A549 (cell line): ENCODE data around the gene RAP1B. TPM values are rescaled to one million over a fixed set of nuclear protein-coding genes. Genes with fewer than 3 reads are reported as not detected.

ENCODE experiments used
- ATAC-seq, 2 experiments: fragments of 200-7000 bp in 1 of 2; fragments of >200 bp in 1 of 2; cut with Nextera tagmentation in 1 of 2; cut with Tn5 transposase in 1 of 2; 3 replicates each; pipeline versions ENCODE4 v1.8.0 to v1.9.1; 2018 to 2020; ENCODE audit warnings: mild to moderate bottlenecking in 1 of 2, moderate library complexity in 1 of 2
- CTCF ChIA-PET: fragments of 300-600 bp; sonication (Branson Sonifier 250); formaldehyde crosslinking; extraction: SDS; loops from one replicate; lab custom pipeline; 2021; ENCODE audit warnings: antibody characterized with exemption, inconsistent platforms; lab: Yijun Ruan, JAX
- POLR2A ChIA-PET: fragments of 350-600 bp; formaldehyde crosslinking; extraction: SDS; loops from one replicate; lab custom pipeline; 2021; ENCODE audit warnings: antibody characterized with exemption, inconsistent platforms; lab: Yijun Ruan, JAX
- DNase-seq, 2 experiments: peaks; one replicate each; pipeline versions ENCODE4 v3.0.0 to v3.0.0-alpha.2; 2011 to 2016; ENCODE audit warnings: low read depth in 1 of 2, low spot score in 1 of 2
- FAIRE-seq: peaks from 2 replicates; lab custom pipeline; 2011; peaks lifted over from hg19 to GRCh38; lab: Jason Lieb, UNC
- H3K27ac ChIP-seq, 2 experiments: fragments of >200 bp; sonication (Bioruptor Twin); formaldehyde crosslinking; 3 replicates each; pipeline ENCODE4 v1.5.1; 2016 to 2017
- H3K4me1 ChIP-seq: fragments of >200 bp; sonication (Bioruptor Twin); formaldehyde crosslinking; 3 replicates; pipeline ENCODE4 v1.6.1; 2016
- H3K4me2 ChIP-seq: fragments of >200 bp; sonication (Bioruptor Twin); formaldehyde crosslinking; 3 replicates; pipeline ENCODE4 v1.6.1; 2016
- H3K4me3 ChIP-seq: fragments of >200 bp; sonication (Bioruptor Twin); formaldehyde crosslinking; 3 replicates; pipeline ENCODE4 v1.5.1; 2016
- H3K9me3 ChIP-seq: fragments of >200 bp; sonication (Bioruptor Twin); formaldehyde crosslinking; 3 replicates; pipeline ENCODE4 v1.6.1; 2016
- CBX2 ChIP-seq: fragments of 200-600 bp; sonication (generic); IDR thresholded peaks from 2 replicates; pipeline ENCODE4 v1.6.1; 2016; ENCODE audit warnings: low read depth, mild to moderate bottlenecking, borderline replicate concordance
- CEBPB ChIP-seq, 2 experiments: fragments of >200 bp in 1 of 2; sonication (Bioruptor Twin) in 1 of 2; formaldehyde crosslinking in 1 of 2; IDR thresholded peaks; 2 replicates each; pipeline ENCODE4 v1.6.1; 2012 to 2016
- CHD2 ChIP-seq: fragments of 150-350 bp; IDR thresholded peaks from 2 replicates; pipeline ENCODE4 v1.6.1; 2014; ENCODE audit warnings: low read length; ENCODE audit not compliant: partially characterized antibody
- E2F6 ChIP-seq: IDR thresholded peaks from 2 replicates; pipeline ENCODE4 v1.6.1; 2012; ENCODE audit warnings: low read depth, borderline replicate concordance
- EHF ChIP-seq: fragments of 250-450 bp; sonication (Bioruptor Pico); IDR thresholded peaks from 2 replicates; pipeline ENCODE4 v1.5.0; 2020; ENCODE audit warnings: mild to moderate bottlenecking
- ELK1 ChIP-seq: fragments of 150-350 bp; IDR thresholded peaks from 2 replicates; pipeline ENCODE4 v1.6.1; 2014; ENCODE audit warnings: low read depth, mild to moderate bottlenecking, low read length
- EP300 ChIP-seq, 2 experiments: fragments of >200 bp; sonication (Bioruptor Twin); formaldehyde crosslinking; IDR thresholded peaks; 2 replicates in 1 of 2; 3 replicates in 1 of 2; pipeline ENCODE4 v1.6.1; 2016 to 2017
- FOSB ChIP-seq: fragments of 250-450 bp; sonication (Bioruptor Pico); IDR thresholded peaks from 2 replicates; pipeline ENCODE4 v1.5.0; 2020; ENCODE audit warnings: mild to moderate bottlenecking, moderate library complexity
- FOSL2 ChIP-seq, 2 experiments: fragments of 450-650 bp in 1 of 2; fragments of >200 bp in 1 of 2; sonication (Bioruptor Twin) in 1 of 2; formaldehyde crosslinking; IDR thresholded peaks; 2 replicates each; pipeline versions ENCODE4 v1.5.0 to v1.6.1; 2016 to 2020; ENCODE audit warnings: mild to moderate bottlenecking in 1 of 2, moderate library complexity in 1 of 2
- FOXS1 ChIP-seq: fragments of 250-450 bp; sonication (Bioruptor Pico); IDR thresholded peaks from 2 replicates; pipeline ENCODE4 v1.5.0; 2020; ENCODE audit warnings: mild to moderate bottlenecking, moderate library complexity
- HES2 ChIP-seq: fragments of >200 bp; sonication (Bioruptor Twin); formaldehyde crosslinking; IDR thresholded peaks from 2 replicates; pipeline ENCODE4 v1.6.1; 2016
- HOXA7 ChIP-seq: fragments of 250-450 bp; sonication (Bioruptor Pico); IDR thresholded peaks from 2 replicates; pipeline ENCODE4 v1.5.0; 2020; ENCODE audit warnings: mild to moderate bottlenecking, moderate library complexity
- HOXB13 ChIP-seq: fragments of 250-450 bp; sonication (Bioruptor Pico); IDR thresholded peaks from 2 replicates; pipeline ENCODE4 v1.5.0; 2020; ENCODE audit warnings: low read depth, mild to moderate bottlenecking, moderate library complexity
- HOXB5 ChIP-seq: fragments of 250-450 bp; sonication (Bioruptor Pico); IDR thresholded peaks from 2 replicates; pipeline ENCODE4 v1.5.0; 2020; ENCODE audit warnings: mild to moderate bottlenecking, moderate library complexity
- JUN ChIP-seq, 2 experiments: fragments of >200 bp; sonication (Bioruptor Twin); formaldehyde crosslinking; IDR thresholded peaks; 2 replicates in 1 of 2; 3 replicates in 1 of 2; pipeline ENCODE4 v1.6.1; 2016 to 2017
- MAX ChIP-seq: IDR thresholded peaks from 2 replicates; pipeline ENCODE4 v1.6.1; 2012
- MAZ ChIP-seq: fragments of 150-350 bp; IDR thresholded peaks from 2 replicates; pipeline ENCODE4 v1.6.1; 2014; ENCODE audit warnings: antibody characterized with exemption, low read depth, low read length, borderline replicate concordance
- MYC ChIP-seq: IDR thresholded peaks from 2 replicates; pipeline ENCODE4 v1.6.1; 2012; ENCODE audit warnings: mild to moderate bottlenecking, inconsistent platforms, low read length, improper control_type of control experiment, borderline replicate concordance
- PBX3 ChIP-seq: IDR thresholded peaks from 2 replicates; pipeline ENCODE4 v1.6.1; 2012
- RCOR1 ChIP-seq: fragments of 150-350 bp; IDR thresholded peaks from 2 replicates; pipeline ENCODE4 v1.6.1; 2014; ENCODE audit warnings: antibody characterized with exemption, low read length, low read depth
- RNF2 ChIP-seq: fragments of 200-600 bp; sonication (generic); IDR thresholded peaks from 2 replicates; pipeline ENCODE4 v1.6.1; 2016; ENCODE audit warnings: low read depth, mild to moderate bottlenecking, antibody characterized with exemption, moderate library complexity, borderline replicate concordance
- SREBF2 ChIP-seq: fragments of 450-650 bp; IDR thresholded peaks from 2 replicates; pipeline ENCODE4 v1.6.1; 2014; ENCODE audit warnings: mild to moderate bottlenecking, moderate library complexity
- WGBS: methylation state at CpG from one replicate; pipeline ENCODE4 v1.1.6; 2017; ENCODE audit errors: missing lambda C conversion rate; 5-methylcytosine and 5-hydroxymethylcytosine counted together
- polyA plus RNA-seq, 4 experiments: library from polyadenylated mRNA; depleted of rRNA in 3 of 4; stranded (reverse); fragments of >200 nt; fragmentation: RNase III in 1 of 4; extraction: RNeasy Plus Mini Kit Qiagen cat#74134 plus additional on column Dnase treatment in 1 of 4; gene quantifications; 2 replicates in 3 of 4; 3 replicates in 1 of 4; pipeline ENCODE4 v1.2.3, GENCODE V29; 2011 to 2017

RAP1B gene
- polyA plus RNA-seq, 2 of the 4 experiments (the other 2 are of a cell fraction): 196 to 305 TPM

- Histone ChIP-seq H3K4me2 (peak overlapping the region; percentile 96), H3K9me3 (no peaks in the 10 kb centered on the region), H3K4me1 (peaks cover 46% of the 10 kb centered on the region), H3K27ac (peak overlapping the region; percentile 45 to 85; a peak in 5 of 6 replicates), H3K4me3 (peak overlapping the region; percentile 93)
- WGBS: 49% methylated on average over 6 of the region's 6 CpGs
- FAIRE-seq (no peak), DNase-seq (no peak), ATAC-seq (no peak)
- ChIA-PET POLR2A (interaction anchor here (0.6 to 1.1 kb wide), 2 partner anchors 33 to 248 kb away, joined by 3 to 5 read pairs; no protein-coding TSS in a partner anchor), CTCF (interaction anchor here (1.8 to 4.5 kb wide), 2 partner anchors 253 to 254 kb away, joined by 4 to 16 read pairs; no protein-coding TSS in a partner anchor)
- TF ChIP-seq MAZ: no peak
- no peak for TF ChIP-seq HOXB5 (CRISPR knock-in tag)
- TF ChIP-seq RCOR1: no peak
- TF ChIP-seq SREBF2: no peak
- TF ChIP-seq HOXA7 (CRISPR knock-in tag): no peak
- TF ChIP-seq PBX3: no peak
- no peak for TF ChIP-seq RNF2
- no peak for TF ChIP-seq HOXB13 (CRISPR knock-in tag)
- TF ChIP-seq HES2: no peak
- TF ChIP-seq ELK1: no peak
- TF ChIP-seq E2F6: no peak
- no peak for TF ChIP-seq FOXS1 (CRISPR knock-in tag)
- no peak for TF ChIP-seq EHF (CRISPR knock-in tag)
- no peak for TF ChIP-seq EP300 (IDR thresholded peaks at IDR 0.05)
- TF ChIP-seq CHD2: no peak
- no peak for TF ChIP-seq MAX
Measured at GRCh38 chr12:68612697-68613096, 2.0 kb downstream of the RAP1B start.

- POLR2A ChIA-PET: interaction anchor here (0.6 to 1.1 kb wide), 2 partner anchors 34 to 248 kb away, joined by 3 to 5 read pairs; no protein-coding TSS in a partner anchor
- no peaks in the 10 kb centered on the region for H3K9me3 ChIP-seq
- CTCF ChIA-PET: interaction anchor here (1.2 to 1.8 kb wide), 2 partner anchors 11 to 255 kb away, joined by 4 read pairs; no protein-coding TSS in a partner anchor
- peak overlapping the region; percentile 96 for H3K4me2 ChIP-seq
- H3K4me3 ChIP-seq: 0 out of 3 replicates have a peak overlapping the region, but pooled peaks have one; percentile 93
- WGBS: 89% methylated on average over 18 of the region's 18 CpGs
- TF ChIP-seq MYC (no peak), JUN (IDR thresholded peaks at IDR 0.05) (no peak), ELK1 (no peak), EP300 (IDR thresholded peaks at IDR 0.05) (no peak), FOSL2 (IDR thresholded peaks at IDR 0.05) (no peak), FOSL2 (CRISPR knock-in tag; IDR thresholded peaks at IDR 0.05) (no peak), CBX2 (no peak), FOSB (CRISPR knock-in tag) (no peak), CEBPB (IDR thresholded peaks at IDR 0.05) (no peak)
- H3K27ac ChIP-seq: no peak overlapping the region
- FAIRE-seq (no peak), DNase-seq (no peak), ATAC-seq (no peak)
- peaks cover 49% of the 10 kb centered on the region for H3K4me1 ChIP-seq
Measured at GRCh38 chr12:68613209-68613904, 2.7 kb downstream of the RAP1B start.
